ENCODE results near the gene BFSP2. TPM values are rescaled to one million over a fixed set of nuclear protein-coding genes. Genes with fewer than 3 reads are reported as not detected.

The BFSP2 gene
- total and polyA plus RNA-seq, 2 of the 13 experiments (the other 11 are each of a cell fraction or from before 2014, with no cell fraction given), result not detected

DNA sequence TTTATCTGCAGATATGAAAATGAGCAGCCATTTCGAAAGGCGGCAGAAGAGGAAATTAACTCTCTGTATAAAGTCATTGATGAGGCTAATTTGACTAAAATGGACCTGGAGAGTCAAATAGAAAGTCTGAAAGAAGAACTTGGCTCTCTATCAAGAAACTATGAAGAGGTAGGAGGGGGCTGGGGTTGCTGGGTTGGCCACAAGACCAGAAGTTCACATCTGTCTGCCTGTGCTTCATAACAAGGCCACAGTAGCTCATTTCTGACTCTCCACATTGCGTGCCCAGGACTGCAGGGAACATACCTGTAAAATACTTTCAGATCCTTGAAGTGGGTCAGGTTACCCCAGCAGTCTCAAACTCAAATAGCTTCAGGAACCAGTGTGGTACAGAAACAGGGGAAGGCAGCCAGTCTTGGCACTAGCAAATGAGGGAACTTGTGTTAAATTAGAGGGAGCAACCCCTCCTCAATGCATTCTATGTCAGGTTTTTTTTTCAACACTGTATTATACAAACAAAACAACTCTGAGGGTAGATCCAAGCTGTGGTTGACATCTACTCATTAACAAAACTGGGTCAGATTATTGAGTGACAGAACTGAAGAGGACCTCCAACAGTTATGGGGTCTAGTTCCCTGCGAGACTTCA, 48.7 kb downstream of the BFSP2 start:
- Histone ChIP-seq H3K27me3 (ENCODE audit: control insufficient read depth in 1 of 2, insufficient read depth in 2 of 2, low read length in 2 of 2) (no peaks in the 10 kb centered on the region), H3K9ac (ENCODE audit: insufficient read depth, low read depth, low read length) (no peak overlapping the region), H3K27ac (ENCODE audit: extremely low read length, insufficient read depth, low read length) (no peak overlapping the region), H3K36me3 (replicated peaks in 1 of 2; ENCODE audit: control insufficient read depth in 1 of 2, insufficient read depth in 2 of 2, low read length in 2 of 2) (no peaks in the 10 kb centered on the region), H3K4me3 (replicated peaks in 1 of 3; ENCODE audit: insufficient read depth in 1 of 3, low read depth in 2 of 3, low read length in 3 of 3) (no peak overlapping the region), H3K4me1 (ENCODE audit: insufficient read depth, low read length) (peaks cover 32% of the 10 kb centered on the region), H3K4me2 (ENCODE audit: low read depth, low read length) (no peak overlapping the region), H3K9me3 (ENCODE audit: low read length) (no peaks in the 10 kb centered on the region), H2AFZ (ENCODE audit: low read length) (no peak overlapping the region), H3K79me2 (ENCODE audit: insufficient read depth, low read length) (no peaks in the 10 kb centered on the region), H4K20me1 (ENCODE audit: insufficient read depth, low read length) (no peaks in the 10 kb centered on the region)
- DNase-seq (ENCODE audit: low spot score) (no peak), ATAC-seq (no peak), FAIRE-seq (no peak)
- ChIA-PET POLR2A (no interaction called here), CTCF (ENCODE audit: low intra/inter-chr PET ratio, low total read pairs) (no interaction called here)
- no peak for TF ChIP-seq PLRG1 (conservative IDR thresholded peaks at IDR 0.05)
- TF ChIP-seq, protein P1, sequence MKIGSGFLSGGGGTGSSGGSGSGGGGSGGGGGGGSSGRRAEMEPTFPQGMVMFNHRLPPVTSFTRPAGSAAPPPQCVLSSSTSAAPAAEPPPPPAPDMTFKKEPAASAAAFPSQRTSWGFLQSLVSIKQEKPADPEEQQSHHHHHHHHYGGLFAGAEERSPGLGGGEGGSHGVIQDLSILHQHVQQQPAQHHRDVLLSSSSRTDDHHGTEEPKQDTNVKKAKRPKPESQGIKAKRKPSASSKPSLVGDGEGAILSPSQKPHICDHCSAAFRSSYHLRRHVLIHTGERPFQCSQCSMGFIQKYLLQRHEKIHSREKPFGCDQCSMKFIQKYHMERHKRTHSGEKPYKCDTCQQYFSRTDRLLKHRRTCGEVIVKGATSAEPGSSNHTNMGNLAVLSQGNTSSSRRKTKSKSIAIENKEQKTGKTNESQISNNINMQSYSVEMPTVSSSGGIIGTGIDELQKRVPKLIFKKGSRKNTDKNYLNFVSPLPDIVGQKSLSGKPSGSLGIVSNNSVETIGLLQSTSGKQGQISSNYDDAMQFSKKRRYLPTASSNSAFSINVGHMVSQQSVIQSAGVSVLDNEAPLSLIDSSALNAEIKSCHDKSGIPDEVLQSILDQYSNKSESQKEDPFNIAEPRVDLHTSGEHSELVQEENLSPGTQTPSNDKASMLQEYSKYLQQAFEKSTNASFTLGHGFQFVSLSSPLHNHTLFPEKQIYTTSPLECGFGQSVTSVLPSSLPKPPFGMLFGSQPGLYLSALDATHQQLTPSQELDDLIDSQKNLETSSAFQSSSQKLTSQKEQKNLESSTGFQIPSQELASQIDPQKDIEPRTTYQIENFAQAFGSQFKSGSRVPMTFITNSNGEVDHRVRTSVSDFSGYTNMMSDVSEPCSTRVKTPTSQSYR (CRISPR knock-in tag; IDR thresholded peaks at IDR 0.05; ENCODE audit: borderline replicate concordance), result no peak
- TF ChIP-seq, protein P2, sequence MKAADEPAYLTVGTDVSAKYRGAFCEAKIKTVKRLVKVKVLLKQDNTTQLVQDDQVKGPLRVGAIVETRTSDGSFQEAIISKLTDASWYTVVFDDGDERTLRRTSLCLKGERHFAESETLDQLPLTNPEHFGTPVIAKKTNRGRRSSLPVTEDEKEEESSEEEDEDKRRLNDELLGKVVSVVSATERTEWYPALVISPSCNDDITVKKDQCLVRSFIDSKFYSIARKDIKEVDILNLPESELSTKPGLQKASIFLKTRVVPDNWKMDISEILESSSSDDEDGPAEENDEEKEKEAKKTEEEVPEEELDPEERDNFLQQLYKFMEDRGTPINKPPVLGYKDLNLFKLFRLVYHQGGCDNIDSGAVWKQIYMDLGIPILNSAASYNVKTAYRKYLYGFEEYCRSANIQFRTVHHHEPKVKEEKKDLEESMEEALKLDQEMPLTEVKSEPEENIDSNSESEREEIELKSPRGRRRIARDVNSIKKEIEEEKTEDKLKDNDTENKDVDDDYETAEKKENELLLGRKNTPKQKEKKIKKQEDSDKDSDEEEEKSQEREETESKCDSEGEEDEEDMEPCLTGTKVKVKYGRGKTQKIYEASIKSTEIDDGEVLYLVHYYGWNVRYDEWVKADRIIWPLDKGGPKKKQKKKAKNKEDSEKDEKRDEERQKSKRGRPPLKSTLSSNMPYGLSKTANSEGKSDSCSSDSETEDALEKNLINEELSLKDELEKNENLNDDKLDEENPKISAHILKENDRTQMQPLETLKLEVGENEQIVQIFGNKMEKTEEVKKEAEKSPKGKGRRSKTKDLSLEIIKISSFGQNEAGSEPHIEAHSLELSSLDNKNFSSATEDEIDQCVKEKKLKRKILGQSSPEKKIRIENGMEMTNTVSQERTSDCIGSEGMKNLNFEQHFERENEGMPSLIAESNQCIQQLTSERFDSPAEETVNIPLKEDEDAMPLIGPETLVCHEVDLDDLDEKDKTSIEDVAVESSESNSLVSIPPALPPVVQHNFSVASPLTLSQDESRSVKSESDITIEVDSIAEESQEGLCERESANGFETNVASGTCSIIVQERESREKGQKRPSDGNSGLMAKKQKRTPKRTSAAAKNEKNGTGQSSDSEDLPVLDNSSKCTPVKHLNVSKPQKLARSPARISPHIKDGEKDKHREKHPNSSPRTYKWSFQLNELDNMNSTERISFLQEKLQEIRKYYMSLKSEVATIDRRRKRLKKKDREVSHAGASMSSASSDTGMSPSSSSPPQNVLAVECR (CRISPR knock-in tag; IDR thresholded peaks at IDR 0.05; ENCODE audit: borderline replicate concordance), result no peak
- TF ChIP-seq POLR2AphosphoS5 (IDR thresholded peaks at IDR 0.05; ENCODE audit: low read depth, low read length), result no peak
- no peak for TF ChIP-seq TP53 (CRISPR knock-in tag; conservative IDR thresholded peaks at IDR 0.05)
- TF ChIP-seq ZNF430 (CRISPR knock-in tag; IDR thresholded peaks at IDR 0.05), result no peak
- TF ChIP-seq GABPA (IDR thresholded peaks at IDR 0.05; ENCODE audit: low read depth, low read length), result no peak
- TF ChIP-seq GABPA (CRISPR knock-in tag; IDR thresholded peaks at IDR 0.05; ENCODE audit: low read depth), result no peak
- no peak for TF ChIP-seq HCFC1 (IDR thresholded peaks at IDR 0.05; ENCODE audit: low read depth, low read length)
- no peak for TF ChIP-seq ZNF263 (CRISPR knock-in tag; IDR thresholded peaks at IDR 0.05)
- TF ChIP-seq MAFF (IDR thresholded peaks at IDR 0.05; ENCODE audit: low read depth, low read length), result no peak
- TF ChIP-seq, protein P3, sequence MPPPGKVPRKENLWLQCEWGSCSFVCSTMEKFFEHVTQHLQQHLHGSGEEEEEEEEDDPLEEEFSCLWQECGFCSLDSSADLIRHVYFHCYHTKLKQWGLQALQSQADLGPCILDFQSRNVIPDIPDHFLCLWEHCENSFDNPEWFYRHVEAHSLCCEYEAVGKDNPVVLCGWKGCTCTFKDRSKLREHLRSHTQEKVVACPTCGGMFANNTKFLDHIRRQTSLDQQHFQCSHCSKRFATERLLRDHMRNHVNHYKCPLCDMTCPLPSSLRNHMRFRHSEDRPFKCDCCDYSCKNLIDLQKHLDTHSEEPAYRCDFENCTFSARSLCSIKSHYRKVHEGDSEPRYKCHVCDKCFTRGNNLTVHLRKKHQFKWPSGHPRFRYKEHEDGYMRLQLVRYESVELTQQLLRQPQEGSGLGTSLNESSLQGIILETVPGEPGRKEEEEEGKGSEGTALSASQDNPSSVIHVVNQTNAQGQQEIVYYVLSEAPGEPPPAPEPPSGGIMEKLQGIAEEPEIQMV (CRISPR knock-in tag; IDR thresholded peaks at IDR 0.05; ENCODE audit: low read depth), result no peak
- no peak for TF ChIP-seq HDAC2 (CRISPR knock-in tag; IDR thresholded peaks at IDR 0.05)
- TF ChIP-seq ZNF20 (CRISPR knock-in tag; IDR thresholded peaks at IDR 0.05), result no peak
- TF ChIP-seq, protein P4, sequence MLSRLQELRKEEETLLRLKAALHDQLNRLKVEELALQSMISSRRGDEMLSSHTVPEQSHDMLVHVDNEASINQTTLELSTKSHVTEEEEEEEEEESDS (CRISPR knock-in tag; IDR thresholded peaks at IDR 0.05; ENCODE audit: borderline replicate concordance), result no peak
- 21% methylated on average over 4 of the region's 4 CpGs for WGBS (ENCODE audit: low lambda C conversion rate)
- no TSS peak for BruUV-seq (replicated peaks)
- intact Hi-C loops (cut with micrococcal nuclease; ENCODE audit: unreplicated experiment) (no loop called here), in situ Hi-C loops (cut with HindIII; ENCODE audit: extremely low pct_ligation_motif_present, low pct_unique_long_range_greater_than_20kb) (no loop called here)
